H9 (cell line): ENCODE data around the gene DGKB. TPM values are rescaled to one million over a fixed set of nuclear protein-coding genes. Genes with fewer than 3 reads are reported as not detected.
"Not testable (repeated sequence)": the region's sequence is repeated elsewhere in the genome, so short reads cannot be mapped to it uniquely, and the experiment has no call there.

Source experiments
- DNase-seq: peaks from one replicate; pipeline ENCODE4 v3.0.0-alpha.2; 2017
- H2AFZ ChIP-seq: one replicate; pipeline ENCODE4 v1.6.1; 2013; ENCODE audit warnings: mild to moderate bottlenecking, low read length, control low read depth, moderate library complexity
- H2AK5ac ChIP-seq: 2 replicates; pipeline ENCODE4 v1.6.1; 2013; ENCODE audit warnings: low read length, control low read depth, mixed read lengths; ENCODE audit not compliant: insufficient read length
- H2BK120ac ChIP-seq: one replicate; pipeline ENCODE4 v1.6.1; 2013; ENCODE audit warnings: low read depth, mild to moderate bottlenecking, low read length, control low read depth, inconsistent platforms; ENCODE audit not compliant: poor library complexity, severe bottlenecking
- H2BK12ac ChIP-seq: 2 replicates; pipeline ENCODE4 v1.6.1; 2013; ENCODE audit warnings: low read length, control low read depth, mixed read lengths, low read depth; ENCODE audit not compliant: insufficient read length
- H2BK15ac ChIP-seq: 2 replicates; pipeline ENCODE4 v1.6.1; 2013; ENCODE audit warnings: low read depth, low read length, control low read depth
- H2BK20ac ChIP-seq: one replicate; pipeline ENCODE4 v1.6.1; 2013; ENCODE audit warnings: low read depth, mild to moderate bottlenecking, low read length, control low read depth, inconsistent platforms; ENCODE audit not compliant: poor library complexity, severe bottlenecking
- H2BK5ac ChIP-seq: 2 replicates; pipeline ENCODE4 v1.6.1; 2013; ENCODE audit warnings: low read length, control low read depth, mixed read lengths; ENCODE audit not compliant: insufficient read length
- H3K14ac ChIP-seq: 2 replicates; pipeline ENCODE4 v1.6.1; 2013; ENCODE audit warnings: low read length, control low read depth; ENCODE audit not compliant: insufficient read depth
- H3K18ac ChIP-seq: 2 replicates; pipeline ENCODE4 v1.6.1; 2013; ENCODE audit warnings: low read depth, mild to moderate bottlenecking, mixed read lengths, low read length, control low read depth; ENCODE audit not compliant: insufficient read length
- H3K23ac ChIP-seq: 2 replicates; pipeline ENCODE4 v1.6.1; 2013; ENCODE audit warnings: low read length, control low read depth, mixed read lengths, low read depth; ENCODE audit not compliant: insufficient read length
- H3K23me2 ChIP-seq: 2 replicates; pipeline ENCODE4 v1.6.1; 2013; ENCODE audit warnings: low read depth, mild to moderate bottlenecking, mixed read lengths, low read length, control low read depth; ENCODE audit not compliant: insufficient read length, poor library complexity, severe bottlenecking
- H3K27ac ChIP-seq: 2 replicates; pipeline ENCODE4 v1.5.1; 2013; ENCODE audit warnings: low read length, control low read depth, mixed read lengths, low read depth; ENCODE audit not compliant: insufficient read length
- H3K27me3 ChIP-seq: 2 replicates; pipeline ENCODE4 v1.6.1; 2013; ENCODE audit warnings: low read length, control low read depth, inconsistent platforms; ENCODE audit not compliant: insufficient read depth
- H3K4ac ChIP-seq: 2 replicates; pipeline ENCODE4 v1.6.1; 2013; ENCODE audit warnings: low read depth, mild to moderate bottlenecking, control low read depth, inconsistent platforms, low read length, moderate library complexity
- H3K4me1 ChIP-seq: 2 replicates; pipeline ENCODE4 v1.6.1; 2013; ENCODE audit warnings: low read length, control low read depth, inconsistent platforms; ENCODE audit not compliant: insufficient read depth
- H3K4me2 ChIP-seq: 2 replicates; pipeline ENCODE4 v1.6.1; 2013; ENCODE audit warnings: low read length, control low read depth, mixed read lengths; ENCODE audit not compliant: insufficient read length, insufficient read depth
- H3K56ac ChIP-seq: 2 replicates; pipeline ENCODE4 v1.6.1; 2013; ENCODE audit warnings: low read depth, mild to moderate bottlenecking, mixed read lengths, low read length, control low read depth; ENCODE audit not compliant: insufficient read length
- H3K79me1 ChIP-seq: 2 replicates; pipeline ENCODE4 v1.6.1; 2013; ENCODE audit warnings: low read depth, mild to moderate bottlenecking, moderate library complexity, low read length, control low read depth, inconsistent platforms; ENCODE audit not compliant: insufficient read depth, poor library complexity, severe bottlenecking
- H3K79me2 ChIP-seq: 2 replicates; pipeline ENCODE4 v1.6.1; 2013; ENCODE audit warnings: low read length, control low read depth, inconsistent platforms; ENCODE audit not compliant: insufficient read depth
- H3K9ac ChIP-seq: 2 replicates; pipeline ENCODE4 v1.6.1; 2013; ENCODE audit warnings: low read length, control low read depth, mixed read lengths; ENCODE audit not compliant: insufficient read length; ENCODE audit errors: extremely low read depth
- H3K9me3 ChIP-seq: one replicate; pipeline ENCODE4 v1.6.1; 2013; ENCODE audit warnings: low read depth, low read length, inconsistent platforms; ENCODE audit not compliant: control insufficient read depth
- H3T11ph ChIP-seq: one replicate; pipeline ENCODE4 v1.6.1; 2013; ENCODE audit warnings: mild to moderate bottlenecking, low read length, control low read depth, inconsistent platforms
- H4K20me1 ChIP-seq: one replicate; pipeline ENCODE4 v1.6.1; 2013; ENCODE audit not compliant: control insufficient read depth, insufficient read length, insufficient read depth
- H4K5ac ChIP-seq: 2 replicates; pipeline ENCODE4 v1.6.1; 2013; ENCODE audit warnings: low read depth, mild to moderate bottlenecking, mixed read lengths, low read length, control low read depth; ENCODE audit not compliant: insufficient read length
- H4K8ac ChIP-seq: replicated peaks from 2 replicates; pipeline ENCODE4 v1.6.1; 2013; ENCODE audit warnings: low read length, control low read depth, mixed read lengths, low read depth; ENCODE audit not compliant: insufficient read length
- H4K91ac ChIP-seq: 2 replicates; pipeline ENCODE4 v1.6.1; 2013; ENCODE audit warnings: low read depth, mild to moderate bottlenecking, moderate library complexity, mixed read lengths, low read length, control low read depth; ENCODE audit not compliant: insufficient read length
- H3K27ac Mint-ChIP-seq, 3 experiments: 2 replicates in 2 of 3; 3 replicates in 1 of 3; pipeline ENCODE4 v1.8.0; 2020 to 2021; ENCODE audit warnings: mixed read lengths in 3 of 3, mild to moderate bottlenecking in 1 of 3, moderate library complexity in 1 of 3
- H3K27me3 Mint-ChIP-seq: 2 replicates; pipeline ENCODE4 v1.8.0; 2021; ENCODE audit warnings: low read depth, mild to moderate bottlenecking, moderate library complexity, mixed read lengths
- H3K36me3 Mint-ChIP-seq, 3 experiments: 2 replicates in 2 of 3; 3 replicates in 1 of 3; pipeline ENCODE4 v1.8.0; 2020 to 2021; ENCODE audit warnings: low read depth in 3 of 3, mixed read lengths in 3 of 3; ENCODE audit not compliant: insufficient read depth in 1 of 3
- H3K4me1 Mint-ChIP-seq, 2 experiments: 2 replicates each; pipeline ENCODE4 v1.8.0; 2020; ENCODE audit warnings: mixed read lengths in 2 of 2
- H3K4me3 Mint-ChIP-seq, 2 experiments: 2 replicates in 1 of 2; 3 replicates in 1 of 2; pipeline ENCODE4 v1.8.0; 2020 to 2021; ENCODE audit warnings: mild to moderate bottlenecking in 2 of 2, mixed read lengths in 2 of 2, moderate library complexity in 1 of 2
- H3K9me3 Mint-ChIP-seq, 2 experiments: 2 replicates in 1 of 2; 3 replicates in 1 of 2; pipeline ENCODE4 v1.8.0; 2020; ENCODE audit warnings: mild to moderate bottlenecking in 2 of 2, mixed read lengths in 2 of 2, moderate library complexity in 1 of 2
- WGBS: extraction: QIAGEN DNeasy Blood & Tissue Kit; methylation state at CpG from one replicate; pipeline ENCODE4 v1.1.7; 2013; ENCODE audit warnings: missing lambda C conversion rate, low lambda C conversion rate, mixed read lengths; ENCODE audit not compliant: insufficient read length; ENCODE audit errors: extremely low coverage; 5-methylcytosine and 5-hydroxymethylcytosine counted together
- total RNA-seq: library from RNA; stranded (reverse); gene quantifications from 2 replicates; pipeline ENCODE4 v1.2.1, GENCODE V29; 2021
- TF ChIP-seq, protein P1 (sequence below): fragments of 200-600 bp; sonication (generic); conservative IDR thresholded peaks from 3 replicates; pipeline ENCODE4 v1.8.0; 2021; ENCODE audit warnings: antibody characterized with exemption, mild to moderate bottlenecking

The DGKB gene
- total RNA-seq, 1 experiment from 2014 or later: 0.26 TPM

DNA sequence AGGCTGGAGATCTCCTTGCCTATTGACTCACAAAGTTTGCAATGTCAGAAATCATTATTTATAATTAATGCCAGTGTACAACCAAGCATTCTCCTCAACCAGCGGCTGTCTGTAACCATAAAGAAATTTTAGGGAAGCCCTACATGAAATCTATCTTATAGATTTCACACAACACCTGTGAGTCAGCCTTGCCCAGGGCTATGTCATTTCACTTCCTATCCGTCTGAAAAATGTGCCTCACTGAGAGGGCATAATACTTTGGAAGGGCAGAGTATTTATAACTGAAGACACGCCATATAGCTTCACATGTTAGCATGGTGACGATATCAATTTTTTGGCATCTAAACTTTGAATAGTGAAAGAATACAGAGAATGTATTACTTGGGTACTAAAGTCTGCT, 616.5 kb downstream of the DGKB start:
- Histone ChIP-seq H2BK20ac (no peak overlapping the region), H3K4me1 (no peaks in the 10 kb centered on the region; the same call in 1 of the 2 replicates), H2BK5ac (no peak overlapping the region), H2BK15ac (no peak overlapping the region), H3K9me3 (no peaks in the 10 kb centered on the region), H3T11ph (no peak overlapping the region), H4K8ac (no peak overlapping the region), H2AK5ac (no peak overlapping the region), H4K20me1 (no peaks in the 10 kb centered on the region), H3K27me3 (no peaks in the 10 kb centered on the region), H3K79me1 (no peaks in the 10 kb centered on the region), H3K79me2 (no peaks in the 10 kb centered on the region), H2AFZ (no peak overlapping the region), H3K23me2 (no peaks in the 10 kb centered on the region), H3K4me2 (no peak overlapping the region), H2BK12ac (no peak overlapping the region), H3K23ac (no peak overlapping the region), H3K14ac (no peak overlapping the region), H4K91ac (no peak overlapping the region), H3K18ac (no peak overlapping the region), H3K9ac (no peak overlapping the region), H2BK120ac (no peak overlapping the region), H3K4ac (no peak overlapping the region), H3K56ac (no peak overlapping the region), H4K5ac (no peak overlapping the region), H3K27ac (no peak overlapping the region)
- Mint-ChIP-seq H3K27ac (no peak overlapping the region), H3K27me3 (no peaks in the 10 kb centered on the region), H3K4me1 (peaks cover 3 to 4% of the 10 kb centered on the region in 2 experiments), H3K36me3 (no peaks in the 10 kb centered on the region; a peak in 1 of 7 replicates), H3K4me3 (no peak overlapping the region), H3K9me3 (no peaks in the 10 kb centered on the region; a peak in 1 of 5 replicates)
- WGBS: no CpG with 5 or more reads among the region's 4 CpGs
- no peak for DNase-seq
- TF ChIP-seq, protein P1, sequence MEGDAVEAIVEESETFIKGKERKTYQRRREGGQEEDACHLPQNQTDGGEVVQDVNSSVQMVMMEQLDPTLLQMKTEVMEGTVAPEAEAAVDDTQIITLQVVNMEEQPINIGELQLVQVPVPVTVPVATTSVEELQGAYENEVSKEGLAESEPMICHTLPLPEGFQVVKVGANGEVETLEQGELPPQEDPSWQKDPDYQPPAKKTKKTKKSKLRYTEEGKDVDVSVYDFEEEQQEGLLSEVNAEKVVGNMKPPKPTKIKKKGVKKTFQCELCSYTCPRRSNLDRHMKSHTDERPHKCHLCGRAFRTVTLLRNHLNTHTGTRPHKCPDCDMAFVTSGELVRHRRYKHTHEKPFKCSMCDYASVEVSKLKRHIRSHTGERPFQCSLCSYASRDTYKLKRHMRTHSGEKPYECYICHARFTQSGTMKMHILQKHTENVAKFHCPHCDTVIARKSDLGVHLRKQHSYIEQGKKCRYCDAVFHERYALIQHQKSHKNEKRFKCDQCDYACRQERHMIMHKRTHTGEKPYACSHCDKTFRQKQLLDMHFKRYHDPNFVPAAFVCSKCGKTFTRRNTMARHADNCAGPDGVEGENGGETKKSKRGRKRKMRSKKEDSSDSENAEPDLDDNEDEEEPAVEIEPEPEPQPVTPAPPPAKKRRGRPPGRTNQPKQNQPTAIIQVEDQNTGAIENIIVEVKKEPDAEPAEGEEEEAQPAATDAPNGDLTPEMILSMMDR: no peak

DNA sequence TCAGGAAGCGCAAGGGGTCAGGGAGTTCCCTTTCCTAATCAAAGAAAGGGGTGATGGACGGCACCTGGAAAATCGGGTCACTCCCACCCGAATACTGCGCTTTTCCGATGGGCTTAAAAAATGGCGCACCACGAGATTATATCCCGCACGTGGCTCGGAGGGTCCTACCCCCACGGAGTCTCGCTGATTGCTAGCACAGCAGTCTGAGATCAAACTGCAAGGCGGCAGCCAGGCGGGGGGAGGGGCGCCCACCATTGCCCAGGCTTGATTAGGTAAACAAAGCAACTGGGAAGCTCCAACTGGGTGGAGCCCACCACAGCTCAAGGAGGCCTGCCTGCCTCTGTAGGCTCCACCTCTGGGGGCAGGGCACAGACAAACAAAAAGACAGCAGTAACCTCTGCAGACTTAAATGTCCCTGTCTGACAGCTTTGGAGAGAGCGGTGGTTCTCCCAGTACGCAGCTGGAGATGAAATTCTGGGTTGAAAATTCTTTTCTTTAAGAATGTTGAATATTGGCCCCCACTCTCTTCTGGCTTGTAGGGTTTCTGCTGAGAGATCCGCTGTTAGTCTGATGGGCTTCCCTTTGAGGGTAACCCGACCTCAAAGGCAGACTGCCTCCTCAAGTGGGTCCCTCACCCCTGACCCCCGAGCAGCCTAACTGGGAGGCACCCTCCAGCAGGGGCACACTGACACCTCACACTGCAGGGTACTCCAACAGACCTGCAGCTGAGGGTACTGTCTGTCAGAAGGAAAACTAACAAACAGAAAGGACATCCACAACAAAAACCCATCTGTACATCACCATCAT, 623.3 kb downstream of the DGKB start:
- H3K27me3 Mint-ChIP-seq, H3K4ac ChIP-seq, H3K27ac ChIP-seq, H3K14ac ChIP-seq, H4K20me1 ChIP-seq, H3K79me2 ChIP-seq, H2BK5ac ChIP-seq, H2BK12ac ChIP-seq, H2AK5ac ChIP-seq, H2BK15ac ChIP-seq, H4K5ac ChIP-seq, H3K79me1 ChIP-seq, H3K9me3 Mint-ChIP-seq, H3K27me3 ChIP-seq, H4K8ac ChIP-seq, H3K36me3 Mint-ChIP-seq, H3K23me2 ChIP-seq, H4K91ac ChIP-seq, H3K4me1 ChIP-seq, H3T11ph ChIP-seq, H2BK120ac ChIP-seq, H3K56ac ChIP-seq, H3K9ac ChIP-seq, H3K9me3 ChIP-seq, H2AFZ ChIP-seq, H2BK20ac ChIP-seq, H3K23ac ChIP-seq: not testable (repeated sequence)
- peak overlapping the region in 2 of 3 experiments; percentile 89 to 96; a peak in 4 of 7 replicates for H3K27ac Mint-ChIP-seq
- H3K4me2 ChIP-seq: peak overlapping the region; percentile 55
- H3K4me1 Mint-ChIP-seq: peaks cover 4 to 15% of the 10 kb centered on the region in 2 experiments
- DNase-seq: peak; percentile 38
- H3K18ac ChIP-seq: peak overlapping the region; percentile 50
- peak overlapping the region; percentile 81 to 89 for H3K4me3 Mint-ChIP-seq
- WGBS: no CpG with 5 or more reads among the region's 21 CpGs
